Measurements from ENCODE around the gene ZNF438.

The ZNF438 gene

GRCh38 chr10:31011017-31011664, 20.5 kb downstream of the ZNF438 start:
- DNase-seq (ENCODE audit: low read depth) = no peak

DNA sequence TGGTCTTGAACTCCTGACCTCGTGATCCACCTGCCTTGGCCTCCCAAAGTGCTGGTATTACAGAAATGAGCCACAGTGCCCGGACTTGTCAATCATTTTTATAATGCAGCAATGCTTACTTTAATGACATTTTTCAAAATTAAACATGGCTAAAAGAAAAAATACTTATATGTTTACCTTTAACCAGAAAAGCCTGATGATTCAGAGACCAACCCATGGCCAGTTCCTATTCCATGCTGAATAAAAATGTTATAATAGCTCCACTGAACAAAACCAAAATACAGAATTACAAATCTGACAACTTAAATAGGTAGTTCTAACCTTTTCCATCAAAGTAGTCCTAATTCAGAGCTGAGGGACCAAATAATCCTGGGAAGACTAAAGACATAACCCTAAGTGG, 21.6 kb downstream of the ZNF438 start:
- DNase-seq (ENCODE audit: low read depth) = no peak

- DNase-seq (ENCODE audit: low read depth) = no peak
These were observed 25.8 kb downstream of the ZNF438 start for GRCh38 chr10:31005895-31006294.

- DNase-seq (ENCODE audit: low read depth) = no peak
These were observed 27.0 kb downstream of the ZNF438 start for GRCh38 chr10:31004611-31005193.

DNA sequence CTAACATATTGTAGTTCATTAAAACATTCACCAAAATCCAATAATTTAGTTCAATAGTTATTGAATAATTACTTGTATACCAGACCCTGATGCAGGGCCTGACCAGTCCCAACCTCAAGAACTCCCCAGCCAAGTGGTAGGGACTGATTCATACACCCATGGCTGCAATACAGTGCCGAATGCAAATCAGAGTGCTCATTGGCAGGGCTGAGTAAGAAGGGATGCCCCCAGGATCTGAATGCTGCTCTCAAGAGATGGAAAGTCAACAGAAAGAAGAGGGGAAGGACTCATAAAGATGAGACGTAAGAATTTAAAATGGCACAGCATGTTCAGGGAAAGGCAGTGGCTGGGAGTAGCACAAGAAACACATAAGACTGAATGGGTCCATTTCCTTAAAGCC, 29.9 kb downstream of the ZNF438 start:
- DNase-seq (ENCODE audit: low read depth) = no peak

DNA sequence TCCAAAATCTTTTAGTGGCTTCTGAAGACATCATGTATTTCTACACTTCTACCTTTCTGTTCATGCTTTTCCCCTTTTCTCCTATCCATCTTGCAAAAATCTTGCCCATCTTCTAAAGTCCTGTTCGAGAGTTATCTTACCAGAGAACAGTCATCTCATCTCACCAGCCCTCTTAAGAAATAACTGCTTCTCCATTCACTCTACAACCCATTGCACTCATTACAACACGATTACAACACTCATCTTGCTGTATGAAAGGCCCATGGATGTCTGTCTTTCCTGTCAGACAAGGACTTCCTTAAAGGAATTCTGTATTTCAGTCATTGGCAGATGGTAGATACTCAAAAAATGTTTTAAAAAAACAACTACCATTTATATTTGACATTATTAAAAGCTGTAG, 30.8 kb downstream of the ZNF438 start:
- DNase-seq (ENCODE audit: low read depth) = no peak

GRCh38 chr10:31000071-31000782, 31.4 kb downstream of the ZNF438 start:
- DNase-seq (ENCODE audit: low read depth) = no peak

DNA sequence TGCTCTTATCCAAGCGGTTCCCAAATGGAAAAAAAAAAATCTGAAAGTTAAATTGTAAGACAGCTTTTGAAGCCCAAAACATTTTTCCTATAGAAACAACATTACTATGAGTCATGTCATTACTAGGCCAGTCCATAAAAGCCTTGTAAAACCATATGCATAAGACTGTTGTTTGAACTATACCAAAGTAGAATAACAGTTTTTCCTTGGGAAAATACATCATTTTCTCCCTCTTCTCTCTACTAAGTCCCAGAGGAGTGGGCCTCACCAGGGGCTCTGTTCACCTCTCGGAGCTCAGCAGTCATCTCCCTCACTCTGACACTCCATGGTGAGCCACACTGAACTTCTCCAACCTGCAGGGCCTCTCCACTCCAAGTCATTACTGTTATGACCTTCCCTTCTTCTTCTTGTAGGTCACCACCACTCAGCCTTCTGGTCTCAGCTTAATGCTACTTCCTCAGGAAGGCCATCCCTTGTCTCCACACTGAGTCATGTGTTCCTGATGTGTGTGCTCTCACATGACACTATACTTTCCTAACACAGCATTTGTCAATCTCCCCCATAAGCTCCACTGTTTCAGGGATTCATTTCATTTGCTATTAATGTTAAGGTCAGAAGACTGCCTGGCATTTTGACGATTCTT, 32.5 kb downstream of the ZNF438 start:
- DNase-seq (ENCODE audit: low read depth) = no peak

- DNase-seq (ENCODE audit: low read depth) = no peak
These were observed 34.0 kb downstream of the ZNF438 start for GRCh38 chr10:30997536-30998235.

DNA sequence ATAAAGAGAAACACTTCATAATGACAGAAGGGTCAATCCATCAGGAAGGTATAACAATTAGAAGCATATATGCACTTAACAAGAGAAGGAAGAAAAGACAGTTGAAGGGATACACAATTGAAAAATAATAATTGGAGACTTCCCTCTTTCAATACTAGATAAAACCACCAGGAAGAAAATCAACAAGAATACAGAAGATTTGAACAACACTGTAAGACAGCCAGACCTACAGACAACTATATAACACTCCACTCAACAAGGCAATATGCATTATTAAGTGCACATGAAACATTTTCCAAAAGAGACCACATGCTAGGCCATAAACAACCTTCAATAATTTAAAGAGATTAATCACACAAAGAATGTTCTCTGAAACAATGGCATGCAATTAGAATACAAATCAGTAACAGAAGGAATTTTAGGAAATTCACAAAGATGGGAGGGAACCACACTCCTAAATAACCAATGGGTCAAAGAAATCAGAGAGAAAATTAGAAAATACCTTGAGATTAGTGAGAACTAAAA, 35.1 kb downstream of the ZNF438 start:
- no peak for DNase-seq (ENCODE audit: low read depth)

DNA sequence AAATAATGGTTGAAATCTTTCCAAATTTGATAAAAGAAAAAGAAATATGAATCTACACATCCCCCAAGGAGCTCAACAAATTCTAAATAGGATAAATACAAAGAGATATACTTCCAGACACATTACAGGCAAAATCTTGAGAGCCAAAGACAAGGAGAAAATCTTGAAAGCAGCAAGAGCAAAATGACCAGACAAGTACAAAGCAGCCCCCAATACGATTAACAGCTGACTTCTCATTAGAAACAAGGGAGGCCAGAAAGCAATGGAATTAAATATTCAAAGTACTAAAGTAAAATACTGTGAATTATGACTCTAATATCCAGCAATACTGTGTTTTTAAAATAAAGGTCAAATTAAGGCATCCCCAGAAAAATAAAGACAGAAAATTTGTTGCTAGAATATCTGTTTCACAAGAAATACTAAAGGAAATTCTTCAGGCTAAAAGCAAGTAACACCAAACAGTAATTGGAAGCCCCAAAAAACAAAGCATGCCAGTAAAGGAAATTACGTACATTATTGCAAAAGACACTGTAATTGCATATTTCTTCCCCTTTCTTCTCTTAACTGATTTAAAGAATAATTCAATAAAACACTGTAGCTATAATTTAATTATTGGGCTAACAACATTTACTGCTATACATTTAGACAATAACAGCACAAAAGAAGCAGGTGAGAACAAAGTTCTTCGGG, 36.4 kb downstream of the ZNF438 start:
- no peak for DNase-seq (ENCODE audit: low read depth)

DNA sequence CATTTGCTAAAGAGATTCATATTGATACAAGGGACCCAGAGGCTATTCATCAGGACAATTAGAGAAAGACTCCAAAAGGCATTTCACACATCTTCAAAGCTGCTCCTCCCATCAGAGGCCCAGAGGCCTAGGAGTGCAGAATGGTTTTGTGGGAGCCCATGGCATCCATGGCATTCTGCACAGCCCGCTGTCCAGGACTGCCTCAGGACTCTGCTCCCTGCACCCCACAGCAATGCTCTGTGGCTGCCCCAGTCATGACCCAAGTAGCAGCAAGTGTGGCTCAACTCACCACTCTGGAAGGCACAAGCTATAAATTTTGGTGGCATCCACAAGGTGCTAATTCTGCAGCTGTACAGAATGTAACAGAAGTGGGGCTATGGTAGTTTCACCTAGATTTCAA, 38.5 kb downstream of the ZNF438 start:
- DNase-seq (ENCODE audit: low read depth) = no peak

DNA sequence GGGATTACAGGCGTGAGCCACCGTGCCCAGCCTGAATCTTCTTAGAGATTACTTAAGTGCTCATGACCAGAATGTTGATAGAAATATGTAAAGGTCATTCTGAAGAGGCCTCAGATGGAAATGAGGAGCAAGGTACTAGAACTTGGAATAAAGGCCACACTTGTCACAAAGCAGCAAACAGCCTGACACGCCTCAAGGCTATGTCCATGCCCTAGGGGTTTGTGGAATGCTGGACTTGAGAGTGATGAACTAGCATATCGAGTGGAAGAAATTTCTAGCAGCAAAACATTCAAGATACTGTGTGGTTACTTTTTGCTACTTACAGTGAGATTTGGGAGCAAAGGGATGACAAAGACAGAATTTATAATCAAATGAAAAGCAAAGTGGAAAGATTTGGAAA, 39.0 kb downstream of the ZNF438 start:
- no peak for DNase-seq (ENCODE audit: low read depth)

GRCh38 chr10:30991647-30992011, 40.0 kb downstream of the ZNF438 start:
- DNase-seq (ENCODE audit: low read depth) = no peak

DNA sequence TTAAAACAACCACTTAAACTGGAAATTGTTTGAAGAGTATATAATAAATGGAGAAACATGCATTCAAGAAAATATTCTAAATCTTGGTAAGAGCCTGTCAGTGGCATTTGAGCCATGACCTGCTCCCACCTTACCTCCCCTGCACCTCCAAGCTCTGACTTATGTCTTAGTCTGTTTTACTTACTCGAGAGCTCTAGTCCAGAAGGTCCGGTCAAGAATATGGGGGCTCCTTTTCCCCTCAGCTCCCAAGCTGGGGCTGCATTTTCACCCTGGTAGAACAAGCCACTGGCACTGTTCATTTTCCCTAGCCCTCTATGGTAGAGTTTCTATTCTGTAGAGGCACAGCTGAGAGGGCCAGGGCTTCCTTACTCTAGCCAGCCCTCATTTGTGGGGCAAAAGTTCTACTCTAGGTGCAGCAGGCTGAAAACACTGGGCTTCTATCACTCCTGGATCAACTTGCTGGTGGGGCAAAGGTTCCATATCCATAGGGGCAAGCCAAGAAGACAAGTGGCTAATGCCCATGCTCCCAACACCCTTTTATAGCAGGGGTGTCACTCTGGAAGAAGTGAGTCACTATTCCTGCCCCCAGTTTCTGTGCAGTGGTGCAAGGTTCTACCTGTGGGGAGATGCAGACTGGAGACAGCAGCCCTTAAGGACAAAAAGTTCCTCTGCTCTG, 40.6 kb downstream of the ZNF438 start:
- no peak for DNase-seq (ENCODE audit: low read depth)

- DNase-seq (ENCODE audit: low read depth) = no peak
These were observed 41.3 kb downstream of the ZNF438 start for GRCh38 chr10:30990351-30990750.

GRCh38 chr10:30988831-30989435, 42.7 kb downstream of the ZNF438 start:
- no peak for DNase-seq (ENCODE audit: low read depth)

DNA sequence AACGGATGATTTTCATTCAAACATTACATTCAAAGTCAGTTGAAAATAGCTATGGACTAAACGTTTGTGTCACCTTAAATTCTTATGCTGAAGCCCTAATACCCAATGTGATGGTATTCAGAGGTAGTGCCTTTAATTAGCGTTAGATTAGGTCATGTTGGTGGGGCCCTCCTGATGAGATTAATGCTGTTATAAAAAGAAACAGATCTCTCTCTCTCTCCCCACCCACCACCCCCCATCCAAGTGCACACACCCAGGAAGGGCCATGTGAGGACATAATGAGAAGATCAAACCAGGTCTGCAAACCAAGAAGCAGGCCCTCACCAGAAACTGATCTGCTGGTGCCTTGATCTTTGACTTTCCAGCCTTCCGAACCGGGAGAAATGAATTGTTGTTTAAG, 44.2 kb downstream of the ZNF438 start:
- DNase-seq (ENCODE audit: low read depth) = no peak

DNA sequence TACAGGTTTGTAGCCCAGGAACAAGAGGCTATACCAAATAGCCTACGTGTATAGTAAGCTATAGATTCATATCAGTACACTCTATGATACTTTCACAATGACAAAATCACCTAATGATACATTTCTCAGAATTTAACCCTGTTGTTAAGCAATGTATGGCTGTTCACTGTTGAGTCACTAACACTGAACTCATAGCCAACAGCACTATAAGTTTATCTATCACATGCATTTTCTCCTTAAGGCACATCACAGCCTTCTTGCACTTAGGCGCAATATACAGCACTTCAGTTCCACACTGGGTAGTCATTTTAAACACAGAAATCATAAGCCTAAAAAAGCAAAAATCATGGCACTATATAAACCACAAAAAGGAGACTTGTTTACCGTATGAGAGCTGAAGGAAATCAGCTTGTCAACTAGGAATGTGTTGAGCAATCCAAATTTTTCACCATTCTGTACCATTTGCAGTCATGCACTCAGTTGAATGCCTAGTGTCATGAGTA, 45.6 kb downstream of the ZNF438 start:
- DNase-seq (ENCODE audit: low read depth) = no peak

DNA sequence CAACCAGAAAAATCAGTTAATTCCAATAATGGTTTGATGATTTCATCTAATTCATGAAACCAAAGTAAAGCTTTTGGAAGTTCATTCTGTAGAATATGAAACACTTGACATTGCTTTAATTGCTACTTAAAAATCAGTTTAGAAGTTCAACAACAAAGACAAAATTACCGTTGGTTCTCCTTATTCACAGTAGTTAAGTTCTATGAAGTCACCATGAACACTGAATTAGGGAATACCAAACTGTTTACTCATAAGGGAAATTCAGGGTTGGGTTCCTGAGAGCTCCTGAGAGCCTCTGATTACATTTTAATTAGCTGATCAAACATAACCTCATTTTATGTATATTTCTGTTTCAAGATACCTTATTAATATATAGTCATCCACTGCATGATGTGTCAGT, 46.2 kb downstream of the ZNF438 start:
- no peak for DNase-seq (ENCODE audit: low read depth)

Measured in CMK (cell line).